Astrocyte (in vitro differentiated cells and primary cell): ENCODE measurements around the gene DIRAS1. TPM values are rescaled to one million over a fixed set of nuclear protein-coding genes. Genes with fewer than 3 reads are reported as not detected.

Source experiments
- DNase-seq: peaks from one replicate; pipeline ENCODE4 v3.0.0-alpha.2; 2010; ENCODE audit warnings: low read depth
- FAIRE-seq: peaks from 2 replicates; lab custom pipeline; 2011; peaks lifted over from hg19 to GRCh38; lab: Jason Lieb, UNC
- H2AFZ ChIP-seq: 2 replicates; pipeline ENCODE4 v1.6.0; 2012; ENCODE audit warnings: low read depth, low read length, inconsistent platforms
- H3K27ac ChIP-seq: 2 replicates; pipeline ENCODE4 v1.5.1; 2011; ENCODE audit warnings: low read depth, low read length, inconsistent platforms
- H3K27me3 ChIP-seq: 2 replicates; pipeline ENCODE4 v1.6.0; 2011; ENCODE audit warnings: low read length, inconsistent platforms; ENCODE audit not compliant: insufficient read depth
- H3K36me3 ChIP-seq: 2 replicates; pipeline ENCODE4 v1.5.1; 2011; ENCODE audit warnings: low read length, inconsistent platforms; ENCODE audit not compliant: insufficient read depth
- H3K4me1 ChIP-seq: 2 replicates; pipeline ENCODE4 v1.5.1; 2011; ENCODE audit warnings: low read length, inconsistent platforms; ENCODE audit not compliant: insufficient read depth
- H3K4me2 ChIP-seq: 2 replicates; pipeline ENCODE4 v1.6.0; 2012; ENCODE audit warnings: low read length, inconsistent platforms
- H3K4me3 ChIP-seq: 2 replicates; pipeline ENCODE4 v1.5.1; 2011; ENCODE audit warnings: low read depth, mild to moderate bottlenecking, low read length, inconsistent platforms; ENCODE audit not compliant: insufficient read depth
- H3K79me2 ChIP-seq: 2 replicates; pipeline ENCODE4 v1.6.0; 2012; ENCODE audit warnings: mild to moderate bottlenecking, low read length, inconsistent platforms; ENCODE audit not compliant: insufficient read depth
- H3K9ac ChIP-seq: 2 replicates; pipeline ENCODE4 v1.6.0; 2012; ENCODE audit warnings: mild to moderate bottlenecking, low read length, inconsistent platforms
- H3K9me3 ChIP-seq: 2 replicates; pipeline ENCODE4 v1.5.1; 2012; ENCODE audit warnings: low read depth, mild to moderate bottlenecking, low read length, inconsistent platforms; ENCODE audit not compliant: insufficient read depth
- H4K20me1 ChIP-seq: 2 replicates; pipeline ENCODE4 v1.6.0; 2012; ENCODE audit warnings: low read length, inconsistent platforms; ENCODE audit not compliant: insufficient read depth
- H3K27ac Mint-ChIP-seq: one replicate; pipeline ENCODE4 v1.8.0; 2021; ENCODE audit warnings: mild to moderate bottlenecking, mixed read lengths; ENCODE audit not compliant: unreplicated experiment
- H3K27me3 Mint-ChIP-seq: one replicate; pipeline ENCODE4 v1.8.0; 2021; ENCODE audit warnings: low read depth, mixed read lengths; ENCODE audit not compliant: unreplicated experiment
- H3K36me3 Mint-ChIP-seq: one replicate; pipeline ENCODE4 v1.8.0; 2021; ENCODE audit warnings: low read depth, mixed read lengths; ENCODE audit not compliant: unreplicated experiment
- H3K4me1 Mint-ChIP-seq: one replicate; pipeline ENCODE4 v1.8.0; 2021; ENCODE audit warnings: low read depth, mixed read lengths; ENCODE audit not compliant: unreplicated experiment
- H3K4me3 Mint-ChIP-seq: one replicate; pipeline ENCODE4 v1.8.0; 2021; ENCODE audit warnings: mild to moderate bottlenecking, moderate library complexity, mixed read lengths; ENCODE audit not compliant: unreplicated experiment
- H3K9me3 Mint-ChIP-seq: one replicate; pipeline ENCODE4 v1.8.0; 2021; ENCODE audit warnings: mild to moderate bottlenecking, mixed read lengths; ENCODE audit not compliant: unreplicated experiment
- CTCF ChIP-seq: IDR thresholded peaks from 2 replicates; pipeline ENCODE4 v1.5.1; 2011; ENCODE audit warnings: low read depth, mild to moderate bottlenecking, inconsistent platforms, low read length, moderate library complexity; ENCODE audit not compliant: insufficient read depth
- EZH2 ChIP-seq: IDR thresholded peaks from 2 replicates; pipeline ENCODE4 v1.6.1; 2012; ENCODE audit warnings: mild to moderate bottlenecking, low read length, inconsistent platforms; ENCODE audit not compliant: insufficient read depth
- total RNA-seq: library from RNA; stranded (reverse); gene quantifications from 2 replicates; pipeline ENCODE4 v1.2.1, GENCODE V29; 2021

The DIRAS1 gene
- total RNA-seq, 1 donor from 2014 or later: 5.9 TPM

DNA sequence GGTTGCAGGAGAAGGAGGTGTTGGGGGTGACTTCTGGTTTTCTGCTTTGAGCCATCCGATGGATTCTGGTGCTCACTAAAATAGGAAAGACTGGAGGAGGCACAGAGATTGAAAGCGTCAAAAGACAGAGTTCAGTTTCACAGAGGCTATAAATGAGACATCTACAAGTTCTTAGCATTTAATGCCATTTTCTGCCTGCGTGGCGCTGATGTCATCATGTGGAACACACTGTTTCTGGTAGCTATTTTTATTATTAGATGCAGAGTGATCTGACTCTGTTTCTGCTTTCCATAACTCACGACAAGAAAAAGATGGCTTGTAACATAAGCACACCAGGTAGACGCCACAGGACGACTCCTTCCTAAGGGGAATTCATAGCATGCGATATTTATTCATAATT is 21.9 kb upstream of the DIRAS1 start:
- FAIRE-seq: no peak
- H3K27me3 Mint-ChIP-seq: peaks cover 45% of the 10 kb centered on the region

GRCh38 chr19:2740314-2740656 is 19.1 kb upstream of the DIRAS1 start:
- DNase-seq (no peak), FAIRE-seq (peak; percentile 13)
- H3K4me2 ChIP-seq: no peak overlapping the region
- TF ChIP-seq EZH2: no peak
- no peak for TF ChIP-seq CTCF
- H4K20me1 ChIP-seq: peaks cover 12% of the 10 kb centered on the region
- no peaks in the 10 kb centered on the region for H3K27me3 ChIP-seq
- Mint-ChIP-seq H3K36me3 (peaks cover 15% of the 10 kb centered on the region), H3K27me3 (peaks cover 31% of the 10 kb centered on the region), H3K4me1 (no peaks in the 10 kb centered on the region), H3K9me3 (no peaks in the 10 kb centered on the region), H3K27ac (no peak overlapping the region), H3K4me3 (peak overlapping the region; percentile 68)
- H3K79me2 ChIP-seq: peaks cover 7% of the 10 kb centered on the region
- H3K9ac ChIP-seq: no peak overlapping the region
- peaks cover 5% of the 10 kb centered on the region for H3K4me1 ChIP-seq
- no peak overlapping the region for H2AFZ ChIP-seq
- peaks cover 5% of the 10 kb centered on the region for H3K36me3 ChIP-seq
- H3K27ac ChIP-seq: no peak overlapping the region
- H3K4me3 ChIP-seq: no peak overlapping the region
- peaks cover 3% of the 10 kb centered on the region for H3K9me3 ChIP-seq

More for the DNA sequence above, 21.9 kb upstream of the DIRAS1 start:
- no peaks in the 10 kb centered on the region for H3K9me3 Mint-ChIP-seq
- Histone ChIP-seq H3K4me3 (no peak overlapping the region), H2AFZ (no peak overlapping the region), H3K27ac (no peak overlapping the region), H3K4me1 (peaks cover 5% of the 10 kb centered on the region), H3K36me3 (no peaks in the 10 kb centered on the region), H3K27me3 (no peaks in the 10 kb centered on the region), H3K79me2 (peaks cover 7% of the 10 kb centered on the region), H4K20me1 (no peaks in the 10 kb centered on the region), H3K4me2 (no peak overlapping the region), H3K9ac (no peak overlapping the region), H3K9me3 (no peaks in the 10 kb centered on the region)
- TF ChIP-seq EZH2 (no peak), CTCF (no peak)
- H3K36me3 Mint-ChIP-seq: peaks cover 3% of the 10 kb centered on the region
- H3K4me1 Mint-ChIP-seq: no peaks in the 10 kb centered on the region
- peak overlapping the region; percentile 3 for H3K4me3 Mint-ChIP-seq
- no peak for DNase-seq
- no peak overlapping the region for H3K27ac Mint-ChIP-seq

DNA sequence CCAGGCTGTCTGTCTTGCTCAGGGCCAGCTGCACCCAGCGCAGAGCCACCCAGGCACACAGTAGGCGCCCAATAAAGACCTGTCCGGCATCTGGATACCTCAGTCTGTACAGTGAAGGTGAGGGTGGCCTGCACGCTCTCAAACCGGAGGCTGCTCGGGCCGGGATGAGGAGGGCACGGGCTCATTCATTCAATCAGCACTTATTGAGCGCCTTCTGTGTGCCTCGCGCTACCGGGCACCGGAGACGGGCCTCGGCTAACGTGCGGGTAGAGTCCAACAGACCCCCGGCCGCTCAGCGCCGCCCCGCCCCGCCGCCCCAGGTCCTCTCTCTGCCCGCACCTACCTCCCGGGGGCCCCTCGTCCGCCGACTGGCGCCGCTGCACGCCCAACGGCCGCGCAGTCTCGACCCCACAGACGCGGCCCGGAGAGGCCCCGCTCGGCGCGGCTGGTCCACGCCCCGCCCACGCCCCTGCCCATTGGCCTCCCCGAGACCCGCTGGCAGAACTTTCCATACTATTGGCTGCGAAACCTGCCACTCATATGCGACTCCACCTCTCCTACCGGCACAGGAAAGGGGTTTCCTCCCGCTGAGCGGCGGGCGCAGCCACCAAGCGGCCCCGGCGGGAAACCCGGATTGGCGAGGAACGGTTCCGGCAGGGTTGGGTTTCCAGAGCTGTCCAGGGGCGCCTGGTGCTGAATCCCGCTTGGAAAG is 18.6 kb upstream of the DIRAS1 start, which contains the start of gene SLC39A3:
Gene SLC39A3 (minus strand): TSS at position 416 of the 712 bp plus-strand sequence. CDS start 2,760 bp downstream, outside the sequence.
- H3K79me2 ChIP-seq: peaks cover 7% of the 10 kb centered on the region
- H3K36me3 ChIP-seq: peaks cover 5% of the 10 kb centered on the region
- Mint-ChIP-seq H3K27me3 (peaks cover 27% of the 10 kb centered on the region), H3K4me3 (peak within 1 kb of the TSS; percentile 86), H3K9me3 (no peaks in the 10 kb centered on the region), H3K27ac (no peak within 1 kb of the TSS), H3K4me1 (no peaks in the 10 kb centered on the region), H3K36me3 (peaks cover 15% of the 10 kb centered on the region)
- H2AFZ ChIP-seq: peak within 1 kb of the TSS; percentile 81
- H3K4me2 ChIP-seq: peak within 1 kb of the TSS; percentile 86
- H3K4me3 ChIP-seq: peak within 1 kb of the TSS; percentile 86
- no peaks in the 10 kb centered on the region for H3K27me3 ChIP-seq
- peaks cover 5% of the 10 kb centered on the region for H3K4me1 ChIP-seq
- peaks cover 3% of the 10 kb centered on the region for H3K9me3 ChIP-seq
- H3K27ac ChIP-seq: peak within 1 kb of the TSS; percentile 13
- no peak for TF ChIP-seq CTCF
- TF ChIP-seq EZH2: no peak
- DNase-seq: peak; percentile 96
- H4K20me1 ChIP-seq: peaks cover 12% of the 10 kb centered on the region
- H3K9ac ChIP-seq: peak within 1 kb of the TSS; percentile 81
- FAIRE-seq: no peak
